ENCODE results near the gene PARD3B.

GRCh38 chr2:204586444-204587180, 41.3 kb downstream of the PARD3B start:
- TF ChIP-seq CTCF (IDR thresholded peaks at IDR 0.05; ENCODE audit: low read length) (no peak), EZH2phosphoT487 (IDR thresholded peaks at IDR 0.05; ENCODE audit: low read length) (no peak), EZH2 (optimal IDR thresholded peaks at IDR 0.05; ENCODE audit: low read depth, low read length) (no peak)

Measured in MM.1S (cell line).